ENCODE results near the gene FAM118B.

Gene FAM118B

DNA sequence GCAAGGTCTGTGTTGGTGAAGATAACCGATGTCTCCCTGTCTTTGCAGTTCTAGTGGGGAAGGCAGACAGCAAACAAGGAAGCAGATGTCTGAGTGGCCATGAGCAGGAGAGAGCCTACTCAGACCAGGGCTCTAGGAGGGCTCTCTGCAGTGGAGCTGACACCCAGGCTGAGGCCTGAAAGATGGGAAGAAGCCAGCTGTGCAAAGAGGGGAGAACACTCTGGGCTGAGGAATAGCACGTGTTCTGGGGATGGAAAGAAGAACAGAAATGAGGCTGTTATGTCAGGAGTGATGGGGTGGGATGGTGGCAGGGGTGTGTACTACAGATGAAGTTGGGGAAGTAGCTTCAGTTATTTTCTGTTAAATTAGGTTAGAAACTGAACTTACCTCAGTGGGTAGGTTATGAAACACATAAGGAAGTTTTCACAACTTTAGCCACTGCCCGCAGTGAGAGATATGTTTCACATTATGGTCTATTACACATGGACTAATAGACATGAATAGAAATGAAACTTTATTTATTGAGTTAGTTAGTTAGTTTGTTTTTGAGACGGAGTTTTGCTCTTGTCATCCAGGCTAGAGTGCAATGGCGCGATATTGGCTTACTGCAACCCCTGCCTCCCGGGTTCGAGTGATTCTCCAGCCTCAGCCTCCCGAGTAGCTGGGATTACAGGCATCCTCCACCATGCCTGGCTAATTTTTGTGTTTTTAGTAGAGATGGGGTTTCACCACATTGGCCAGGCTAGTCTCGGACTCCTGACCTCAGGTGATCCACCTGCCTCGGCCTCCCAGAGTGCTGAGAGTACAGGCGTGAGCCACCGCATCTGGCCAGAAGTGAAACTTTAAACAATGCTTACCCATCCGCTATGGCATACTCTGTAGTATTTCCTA lies 100.1 kb downstream of the FAM118B start:
- no peak for DNase-seq (ENCODE audit: low spot score)

Data from AG08395 (cell line).